IPS-NIHi7 (cell line): ENCODE results near the gene DCTN4.
A peak's percentile ranks its signal among the peaks of the same experiment; 100 is the strongest.
"Not testable (repeated sequence)": the region's sequence is repeated elsewhere in the genome, so short reads cannot be mapped to it uniquely, and the experiment has no call there.

Experiments used
- DNase-seq: peaks from one replicate; pipeline ENCODE4 v3.0.0; 2012; ENCODE audit warnings: mixed read lengths; ENCODE audit errors: extremely low spot score

The DCTN4 gene

DNA sequence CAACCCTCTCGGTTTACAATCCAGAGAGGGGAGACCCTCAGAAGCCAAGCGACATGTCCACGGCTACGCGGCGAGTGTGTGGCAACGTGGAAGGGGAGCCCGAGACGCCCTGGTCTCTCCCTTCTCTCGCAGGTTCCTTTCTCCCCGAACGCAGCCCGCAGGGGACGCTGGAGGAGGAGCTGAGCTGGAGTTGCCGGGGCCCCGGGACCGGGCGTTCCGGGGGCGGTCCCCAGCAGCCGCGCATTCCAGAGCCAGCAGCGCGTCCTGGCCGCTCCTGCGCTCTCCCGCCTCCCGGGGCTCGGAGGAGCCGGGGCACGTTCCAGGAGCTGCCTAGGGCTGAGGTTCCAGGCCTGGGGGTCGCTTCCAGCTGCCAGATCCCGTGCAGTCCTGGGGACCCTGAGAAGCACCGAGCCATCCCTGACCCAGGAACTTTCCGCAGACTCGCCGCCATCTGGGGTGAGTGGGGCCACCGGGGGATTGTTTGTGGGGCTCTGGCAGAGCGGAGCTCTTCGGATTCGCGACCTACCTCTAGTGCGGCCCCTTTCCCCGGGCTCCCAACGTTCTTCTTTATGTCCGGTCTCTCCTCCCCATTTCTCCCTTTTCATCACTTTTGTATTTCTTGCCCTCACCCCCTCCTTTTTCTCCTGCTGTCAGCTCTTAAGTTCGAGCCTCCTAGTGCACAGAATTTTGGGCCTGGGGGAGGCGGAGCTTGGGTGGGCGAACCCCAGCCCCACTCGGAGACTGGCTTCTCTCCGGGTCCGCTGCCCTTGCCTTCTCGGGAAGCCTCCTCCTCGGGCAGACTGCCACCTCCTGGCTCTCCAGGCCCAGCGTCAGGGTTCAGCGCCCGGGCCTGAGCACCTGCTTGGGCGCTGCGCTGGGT is 19.9 kb upstream of the DCTN4 start, which contains the start of gene SMIM3:
Gene SMIM3, plus strand, starts transcription at position 241 of the 880 bp plus-strand sequence. CDS start 16,684 bp downstream, outside the sequence.
- DNase-seq = peak; percentile 89

DNA sequence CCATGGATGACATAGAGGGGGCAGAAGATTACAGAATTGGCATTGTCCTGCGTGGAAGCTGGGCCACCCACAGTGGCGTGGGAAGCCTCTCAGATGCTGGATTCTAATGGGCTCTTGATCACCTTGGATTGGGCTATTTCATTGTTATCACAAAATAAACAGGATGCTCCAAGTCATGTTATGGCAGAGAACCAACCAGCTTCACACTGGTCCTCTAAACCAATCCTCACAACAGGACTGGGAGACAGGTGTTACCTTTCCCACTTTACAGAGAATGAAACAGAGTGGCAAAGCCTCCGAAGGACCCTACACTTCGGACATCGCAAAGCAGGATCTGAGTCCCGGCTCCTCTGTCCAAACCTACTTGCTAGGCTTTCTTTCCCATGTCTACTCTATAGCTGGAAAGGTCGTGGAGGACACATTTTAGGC is 19.3 kb upstream of the DCTN4 start:
- DNase-seq = no peak

DNA sequence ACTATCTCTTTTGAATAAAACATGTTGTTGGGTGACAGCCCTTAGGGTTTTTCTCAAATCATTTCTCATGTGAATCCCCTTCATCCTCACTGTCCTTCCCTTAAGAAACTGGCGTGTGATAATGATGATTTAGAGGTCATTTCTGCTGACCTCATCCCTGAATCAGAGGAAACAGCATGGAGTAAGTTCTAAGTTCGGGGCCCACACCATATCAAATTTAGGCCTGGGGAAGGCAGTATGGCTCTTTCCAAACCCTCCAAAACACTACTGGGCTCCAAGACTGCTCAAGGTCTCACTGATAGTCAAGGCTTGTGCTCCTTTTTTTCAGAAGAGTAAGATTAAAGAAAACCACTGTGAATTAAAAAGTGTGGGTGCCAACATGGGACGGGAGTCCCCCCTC is 18.9 kb upstream of the DCTN4 start:
- DNase-seq = no peak

DNA sequence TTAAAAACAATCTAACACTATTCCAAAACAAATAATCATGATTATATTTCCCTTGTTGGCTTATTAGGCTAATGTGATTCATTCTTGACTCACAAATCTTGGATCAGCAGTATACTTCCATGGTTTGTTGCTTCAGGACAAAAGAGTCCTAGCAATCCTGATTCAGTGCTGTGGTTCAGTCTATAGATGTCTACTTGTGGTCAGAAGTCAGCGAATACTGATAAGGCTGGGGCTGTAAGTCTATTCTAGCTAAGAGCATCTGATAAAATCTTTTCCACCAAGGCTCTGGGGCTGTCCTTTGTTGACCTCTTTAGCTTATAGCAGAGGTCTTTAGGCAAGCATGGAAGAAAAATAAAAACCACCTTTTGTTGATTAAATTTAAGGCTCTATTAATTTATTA is 15.3 kb upstream of the DCTN4 start:
- no peak for DNase-seq

DNA sequence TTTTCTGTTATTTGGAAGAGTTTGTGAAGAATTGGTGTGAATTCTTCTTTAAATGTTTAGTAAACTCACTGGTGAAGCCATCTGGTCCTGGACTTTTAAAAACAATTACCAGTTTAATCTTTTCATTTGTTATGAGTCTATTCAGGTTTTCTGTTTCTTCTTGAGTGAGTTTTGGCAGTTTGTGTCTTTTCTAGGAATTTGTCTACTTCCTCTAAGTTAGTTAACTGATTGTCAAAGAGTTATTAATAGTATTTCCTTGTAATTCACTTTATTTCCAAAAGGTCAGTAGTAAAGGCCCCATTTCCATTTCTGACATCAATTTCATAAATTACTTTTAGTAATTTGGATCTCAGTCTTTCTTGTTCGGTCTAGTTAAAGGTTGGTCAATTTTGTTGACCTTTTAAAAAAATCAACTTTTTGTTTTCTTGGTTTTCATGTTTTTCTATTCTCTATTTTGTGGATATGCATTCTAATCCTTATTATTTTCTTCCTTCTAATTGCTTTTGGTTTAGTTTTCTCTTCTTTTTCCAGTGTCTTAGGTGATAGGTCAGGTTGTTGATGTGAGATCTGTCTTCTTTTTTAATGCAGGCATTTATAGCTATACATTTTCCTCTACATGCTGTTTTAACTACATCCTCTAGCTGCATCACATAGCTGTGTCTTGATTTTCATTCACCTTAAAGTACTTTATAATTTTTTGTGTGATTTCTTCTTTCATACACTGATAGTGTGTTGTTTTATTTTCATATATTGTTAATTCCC is 12.4 kb upstream of the DCTN4 start:
- no peak for DNase-seq

DNA sequence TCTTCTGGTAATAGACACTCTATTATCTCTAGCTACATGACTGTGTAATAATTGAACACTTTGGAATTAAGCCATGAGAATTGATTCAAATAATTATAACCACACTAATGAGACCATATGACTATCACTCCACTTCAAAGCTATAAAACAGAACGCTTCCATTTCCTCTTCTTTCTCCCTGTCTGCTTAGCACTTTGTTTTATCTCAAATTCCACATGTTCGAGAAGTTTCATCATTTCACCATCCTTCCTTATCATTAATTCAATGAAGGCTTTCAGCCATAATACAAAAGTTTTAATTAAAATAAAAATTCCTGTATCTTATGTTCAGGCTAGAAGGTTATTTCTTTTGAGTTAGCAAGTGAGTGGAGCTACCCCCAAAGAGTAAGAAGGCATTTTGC is 7.4 kb upstream of the DCTN4 start:
- no peak for DNase-seq

DNA sequence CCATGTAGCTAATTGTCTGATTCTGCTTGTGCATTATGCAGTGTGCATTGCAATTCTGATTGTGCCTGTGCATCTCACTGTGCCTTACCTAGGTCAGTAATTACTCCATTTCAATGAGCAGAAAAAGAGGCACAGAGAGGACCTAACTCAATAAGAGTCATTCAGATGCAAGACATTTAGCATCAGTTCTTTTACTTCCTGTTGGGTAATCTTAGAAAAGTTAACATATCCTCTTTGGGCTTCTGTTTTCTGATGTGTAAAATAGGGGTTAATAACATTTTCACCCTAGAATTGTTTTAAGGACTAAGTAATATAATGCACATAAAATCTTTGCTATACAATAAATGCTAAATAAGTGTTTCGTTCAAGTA is 7.0 kb upstream of the DCTN4 start:
- DNase-seq = no peak

DNA sequence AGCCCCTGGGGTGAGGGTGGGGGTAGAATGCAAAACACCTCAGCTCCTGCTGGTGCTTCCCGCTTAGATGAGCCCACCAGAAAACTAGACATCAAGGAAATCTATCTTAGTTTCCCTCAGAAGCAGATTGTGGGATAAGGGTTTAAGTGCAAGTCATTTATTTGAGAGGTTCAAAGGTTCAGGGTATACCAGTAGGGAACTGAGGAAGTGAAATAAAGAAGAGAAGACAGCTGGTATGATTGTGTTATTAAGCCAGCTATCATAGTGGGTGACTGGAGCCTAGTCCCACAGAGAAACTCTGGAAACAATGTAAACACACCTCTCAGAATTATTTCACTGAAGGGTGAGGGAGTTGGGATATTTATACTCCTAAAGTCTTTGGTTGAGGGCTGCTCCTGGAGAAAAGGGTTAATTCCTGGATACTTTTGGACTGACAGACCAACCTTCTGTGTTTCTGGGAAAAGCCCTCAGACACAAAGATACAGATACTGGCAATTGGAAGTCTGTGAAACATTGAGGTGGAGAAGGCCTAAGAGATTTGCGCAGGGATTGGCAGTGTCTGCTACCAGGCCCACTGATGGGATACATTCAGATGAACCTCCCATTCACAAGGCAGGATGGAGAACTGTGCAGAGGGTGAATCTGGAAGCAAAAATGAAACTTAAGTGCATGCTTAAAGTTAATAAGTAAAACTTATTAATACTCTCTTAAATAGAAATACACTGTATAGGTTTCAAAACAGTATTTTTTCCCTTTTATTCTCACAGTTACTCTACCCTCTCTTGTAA is 6.4 kb upstream of the DCTN4 start:
- no peak for DNase-seq

DNA sequence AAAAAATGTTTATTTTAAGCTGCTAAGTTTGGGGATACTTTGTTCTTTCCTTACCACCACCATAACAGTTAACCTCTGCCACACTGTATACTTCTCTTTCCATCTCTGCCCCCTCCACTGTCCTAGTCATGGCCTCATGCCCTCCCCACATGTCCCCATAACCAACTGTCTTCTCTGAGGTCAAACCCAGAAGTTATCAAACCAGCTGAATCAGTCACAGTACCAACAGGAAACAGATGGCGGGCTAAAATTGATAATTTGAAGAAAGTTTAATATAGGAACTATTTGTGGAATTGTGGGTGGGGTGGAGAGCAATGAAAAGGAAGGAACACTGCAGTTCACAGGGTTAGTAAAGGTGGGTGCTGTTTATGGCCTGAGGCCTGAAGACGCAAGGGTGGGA is 5.7 kb upstream of the DCTN4 start:
- no peak for DNase-seq

DNA sequence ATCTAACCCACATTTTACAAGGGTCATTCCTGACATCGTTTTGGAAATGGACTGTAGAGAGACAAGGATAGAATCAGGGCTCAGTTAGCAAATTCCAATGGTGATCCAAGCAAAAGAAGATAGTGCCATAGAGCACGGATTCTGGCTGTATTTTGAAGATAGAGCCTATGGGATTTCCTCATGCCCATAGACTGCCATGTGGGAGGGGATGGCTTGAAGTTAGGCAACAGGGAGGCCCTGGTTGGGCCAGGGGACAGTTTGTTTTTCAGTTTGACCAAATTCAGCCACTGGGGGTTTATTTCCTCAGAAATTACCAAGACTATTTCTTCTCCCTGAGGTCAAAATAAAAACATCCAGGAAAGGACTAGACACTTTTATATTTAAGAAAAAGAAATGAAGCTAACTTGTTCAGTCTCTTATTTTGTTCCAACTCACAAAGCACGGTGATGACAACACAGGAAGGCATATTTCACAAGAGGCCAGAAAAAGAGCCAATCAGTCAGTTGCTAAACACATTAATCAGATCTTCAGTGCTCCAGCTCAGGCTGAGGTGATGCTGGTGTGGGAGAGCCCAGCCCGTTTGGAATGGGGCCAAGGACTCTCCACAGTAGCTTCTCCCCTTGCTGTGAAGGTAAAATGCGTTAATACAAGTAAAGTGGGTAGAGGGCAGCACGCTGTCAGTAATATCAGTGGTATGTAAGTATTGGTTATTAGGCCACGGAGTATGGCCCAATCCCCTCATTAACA is 4.4 kb upstream of the DCTN4 start:
- no peak for DNase-seq

DNA sequence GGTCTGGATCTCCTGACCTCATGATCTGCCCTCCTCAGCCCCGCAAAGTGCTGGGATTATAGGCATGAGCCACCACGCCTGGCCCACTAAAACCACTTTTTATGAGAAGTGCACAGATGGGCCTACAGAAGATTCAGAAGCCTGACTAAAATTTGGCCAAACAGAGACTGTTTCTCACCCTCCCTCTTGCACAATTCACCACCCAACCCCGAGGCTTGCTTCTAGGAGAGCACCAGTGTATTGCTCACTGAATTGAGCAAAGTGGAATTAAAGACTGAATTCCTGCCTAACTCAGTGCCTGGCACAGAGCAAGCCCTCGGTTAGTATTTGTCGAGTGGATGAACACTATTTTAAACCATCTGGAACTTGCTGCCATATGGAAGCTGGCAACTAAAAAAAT is 3.4 kb upstream of the DCTN4 start:
- DNase-seq = no peak

DNA sequence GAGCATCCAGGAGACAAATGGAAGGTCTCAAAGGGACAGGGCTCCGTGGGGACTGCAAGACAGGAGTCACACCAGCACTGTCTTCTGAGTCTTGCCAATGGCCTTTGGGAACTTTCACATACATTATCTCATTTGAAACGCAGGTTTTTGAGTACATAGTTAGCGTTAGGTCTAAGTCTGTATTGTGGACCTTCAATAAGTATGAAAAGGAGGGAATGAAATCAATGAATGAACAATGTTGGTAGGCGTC is 442 bp upstream of the DCTN4 start:
- DNase-seq = no peak

DNA sequence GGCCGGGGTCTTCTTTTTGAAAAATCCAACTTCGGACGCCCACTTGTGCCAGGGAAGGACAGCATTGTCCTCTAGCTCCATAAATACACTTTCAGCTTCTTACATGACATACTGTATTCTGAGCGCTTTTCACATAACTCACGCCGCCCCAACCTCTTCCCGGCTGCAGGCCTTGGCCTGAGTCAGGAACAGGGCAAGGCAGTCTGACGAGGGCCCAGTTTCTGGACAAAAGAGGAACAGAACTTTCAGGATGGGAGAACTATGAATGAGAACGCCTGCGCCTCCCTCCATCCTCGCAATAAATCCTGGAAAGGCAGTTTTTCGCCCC is 650 bp downstream of the DCTN4 start:
- peak; percentile 19 for DNase-seq

DNA sequence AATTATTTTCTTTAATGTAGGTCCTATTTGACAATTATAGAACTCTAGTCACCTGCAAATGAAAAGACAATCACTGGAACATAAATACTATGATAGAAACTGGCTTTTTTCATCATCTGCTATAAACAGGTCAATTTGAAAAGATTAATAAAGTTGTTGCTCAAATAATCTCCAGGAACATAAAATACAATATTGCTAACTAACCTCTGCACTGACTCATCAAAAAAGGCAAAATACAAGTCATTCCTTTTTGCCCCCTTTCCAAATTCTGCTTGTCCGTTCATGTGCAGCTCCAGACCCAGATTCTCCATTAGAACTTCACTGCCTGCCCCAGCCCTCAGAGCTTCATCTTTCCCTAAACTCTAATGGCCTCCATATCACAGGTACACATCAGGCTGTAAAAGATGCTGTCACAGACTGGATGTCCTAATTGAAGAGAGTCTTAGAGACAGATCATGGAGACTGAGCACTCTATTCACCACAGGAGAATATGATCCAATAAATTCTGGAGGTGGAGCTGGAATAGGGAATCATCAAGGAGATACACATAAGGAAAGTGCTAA is 1.6 kb downstream of the DCTN4 start:
- no peak for DNase-seq

DNA sequence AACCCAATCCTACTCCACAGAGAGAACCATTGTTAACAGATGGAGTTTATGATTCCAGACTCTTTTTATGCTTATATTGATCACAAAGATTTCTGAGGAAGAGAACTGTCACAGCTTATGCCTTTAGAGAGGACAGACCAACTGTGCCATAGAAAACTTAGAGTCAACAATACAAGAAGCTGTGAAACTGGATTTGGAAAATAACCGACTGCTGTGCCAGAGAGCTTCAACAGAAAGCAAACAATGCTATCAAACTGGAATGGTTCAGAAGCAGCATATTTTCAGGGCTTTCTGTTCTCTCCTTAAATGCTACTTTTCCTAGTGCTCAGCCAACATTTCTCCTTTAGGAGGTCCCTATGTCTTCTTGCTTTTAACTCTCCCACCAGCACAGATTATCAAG is 5.0 kb downstream of the DCTN4 start:
- no peak for DNase-seq

DNA sequence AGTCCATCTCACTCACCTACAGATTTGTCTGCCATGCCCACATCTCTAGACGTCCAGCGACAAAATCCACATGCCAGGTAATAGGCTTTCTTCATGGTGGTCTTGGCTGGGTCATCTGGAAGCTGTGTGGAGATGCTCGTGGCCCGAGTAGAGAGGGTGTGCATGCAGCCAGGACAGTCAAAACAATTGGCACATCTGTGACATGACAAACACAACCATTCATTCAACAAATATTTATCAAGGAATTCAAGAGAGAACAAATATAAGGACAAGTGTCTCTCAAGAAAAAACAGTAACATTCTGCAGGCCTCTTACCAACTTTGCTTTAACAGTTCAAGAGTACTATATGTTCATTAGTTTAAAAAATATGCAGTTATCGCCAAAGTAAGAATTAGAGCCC is 5.4 kb downstream of the DCTN4 start:
- no peak for DNase-seq

DNA sequence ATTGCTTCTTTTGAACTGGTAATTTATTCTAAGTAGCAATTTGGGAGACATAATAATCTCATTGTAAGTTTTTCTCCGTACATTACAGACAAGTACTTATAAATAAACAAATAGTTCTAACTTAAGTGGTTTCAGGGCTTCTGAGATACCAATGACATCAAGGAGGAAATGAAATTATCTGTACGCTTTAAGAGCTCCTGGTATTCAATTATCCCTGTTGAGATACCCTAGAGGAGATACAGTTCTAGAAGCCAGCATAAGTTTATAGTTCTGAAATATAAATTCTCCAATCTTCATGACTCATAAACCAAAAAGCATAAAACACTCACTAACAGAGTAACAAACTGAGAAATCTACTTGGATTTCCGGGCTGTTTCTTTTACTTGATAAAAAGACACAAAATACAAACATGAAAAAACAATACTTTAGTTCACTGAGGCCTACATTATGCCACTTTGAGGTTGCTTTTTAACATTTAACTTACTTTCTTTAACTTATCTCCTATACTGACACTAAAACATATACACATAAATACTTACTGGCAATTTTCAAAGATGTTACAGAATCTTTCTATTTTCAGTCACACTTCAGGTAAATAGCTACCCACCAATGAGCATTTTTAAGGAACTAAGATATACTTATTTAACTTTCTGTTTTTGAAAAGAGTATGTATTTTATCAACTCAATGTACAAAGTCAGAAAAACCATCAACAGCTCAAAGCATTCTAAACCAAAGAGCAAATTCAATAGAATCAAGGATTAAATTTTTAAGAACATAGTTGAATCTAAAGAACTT is 7.5 kb downstream of the DCTN4 start:
- no peak for DNase-seq

DNA sequence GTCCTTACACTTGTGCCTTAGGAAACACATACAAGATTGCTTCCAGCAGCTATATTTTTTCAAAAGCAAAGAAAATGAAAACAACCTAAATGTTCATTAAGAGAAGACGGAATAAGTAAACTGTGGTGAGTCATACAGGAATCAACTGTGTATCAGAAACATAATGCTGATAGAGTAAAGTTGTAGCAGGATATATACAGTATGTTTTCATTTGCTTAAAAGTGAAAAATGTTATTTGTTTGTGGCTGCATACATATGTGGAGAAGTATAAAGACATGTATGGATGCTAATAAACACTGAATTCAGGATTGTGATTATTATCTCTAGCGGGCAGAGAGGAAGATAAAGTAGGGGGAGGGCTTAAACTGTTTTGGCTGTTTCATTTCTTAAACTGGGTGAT is 8.3 kb downstream of the DCTN4 start:
- DNase-seq = no peak

DNA sequence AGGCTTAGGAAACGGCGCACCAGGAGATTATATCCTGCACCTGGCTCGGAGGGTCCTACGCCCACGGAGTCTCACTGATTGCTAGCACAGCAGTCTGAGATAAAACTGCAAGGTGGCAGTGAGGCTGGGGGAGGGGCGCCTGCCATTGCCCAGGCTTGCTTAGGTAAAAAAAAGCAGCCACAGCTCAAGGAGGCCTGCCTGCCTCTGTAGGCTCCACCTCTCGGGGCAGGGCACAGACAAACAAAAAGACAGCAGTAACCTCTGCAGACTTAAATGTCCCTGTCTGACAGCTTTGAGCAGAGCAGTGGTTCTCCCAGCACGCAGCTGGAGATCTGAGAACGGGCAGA is 15.7 kb downstream of the DCTN4 start:
- DNase-seq = not testable (repeated sequence)

DNA sequence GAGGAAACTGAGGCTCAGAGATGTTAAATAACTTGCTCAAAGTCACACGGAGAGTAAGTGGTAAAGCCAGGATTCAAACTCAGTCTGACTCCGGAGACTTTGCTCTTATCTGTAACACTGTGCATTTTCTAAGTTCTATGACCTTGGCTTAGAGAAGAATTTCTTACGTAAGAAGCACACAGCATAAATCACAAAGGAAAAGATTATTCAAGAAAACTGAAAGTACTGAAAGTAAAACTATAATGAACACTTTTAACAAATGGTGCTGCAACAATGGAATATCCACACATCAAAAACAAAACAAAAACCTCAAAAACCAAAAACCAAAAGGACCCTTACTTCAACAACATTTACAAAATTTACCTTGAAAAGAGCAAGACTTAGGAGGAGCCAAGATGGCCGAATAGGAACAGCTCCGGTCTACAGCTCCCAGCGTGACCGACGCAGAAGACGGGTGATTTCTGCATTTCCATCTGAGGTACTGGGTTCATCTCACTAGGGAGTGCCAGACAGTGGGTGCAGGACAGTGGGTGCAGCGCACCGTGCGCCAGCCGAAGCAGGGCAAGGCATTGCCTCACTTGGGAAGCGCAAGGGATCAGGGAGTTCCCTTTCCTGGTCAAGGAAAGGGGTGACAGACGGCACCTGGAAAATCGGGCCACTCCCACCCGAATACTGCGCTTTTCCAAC is 16.2 kb downstream of the DCTN4 start:
- not testable (repeated sequence) for DNase-seq
